HCT116 (cell line): ENCODE measurements around the gene PSPC1.

Source experiments
- CTCF ChIP-seq, 3 experiments: fragments of 200-600 bp in 1 of 3; sonication (generic) in 1 of 3; IDR thresholded peaks in 2 of 3; conservative IDR thresholded peaks in 1 of 3; 2 replicates each; pipeline ENCODE4 v1.5.1; 2012 to 2017; ENCODE audit warnings: low read depth in 2 of 3, low read length in 2 of 3, antibody characterized with exemption in 1 of 3, borderline replicate concordance in 1 of 3, control low read depth in 1 of 3, mild to moderate bottlenecking in 1 of 3, mixed read lengths in 1 of 3, mixed run types in 1 of 3, moderate library complexity in 1 of 3; ENCODE audit not compliant: insufficient read depth in 1 of 3
- EGR1 ChIP-seq: IDR thresholded peaks from 2 replicates; pipeline ENCODE4 v1.6.1; 2012; ENCODE audit warnings: low read depth
- EZH2 ChIP-seq: fragments of 200-600 bp; sonication (generic); IDR thresholded peaks from 2 replicates; pipeline ENCODE4 v1.6.1; 2017; ENCODE audit warnings: antibody characterized with exemption, mixed run types
- EZH2phosphoT487 ChIP-seq: fragments of 200-600 bp; IDR thresholded peaks from 2 replicates; pipeline ENCODE4 v1.6.1; 2018; ENCODE audit warnings: antibody characterized with exemption, borderline replicate concordance
- POLR2A ChIP-seq: IDR thresholded peaks from 2 replicates; pipeline ENCODE4 v1.7.0; 2011; ENCODE audit warnings: borderline replicate concordance; ENCODE audit not compliant: insufficient read depth, insufficient read length; ENCODE audit errors: extremely low read depth
- POLR2AphosphoS5 ChIP-seq: IDR thresholded peaks from 2 replicates; pipeline ENCODE4 v1.6.1; 2011; ENCODE audit warnings: mild to moderate bottlenecking, low read depth, low read length, moderate library complexity
- SIN3A ChIP-seq: IDR thresholded peaks from 2 replicates; pipeline ENCODE4 v1.6.1; 2012; ENCODE audit warnings: low read depth
- TCF7L2 ChIP-seq: IDR thresholded peaks from 2 replicates; pipeline ENCODE4 v1.7.0; 2011; ENCODE audit warnings: borderline replicate concordance, inconsistent platforms; ENCODE audit not compliant: insufficient read depth, insufficient read length; ENCODE audit errors: extremely low read depth
- YY1 ChIP-seq: IDR thresholded peaks from 2 replicates; pipeline ENCODE4 v1.6.1; 2011; ENCODE audit warnings: low read length, low read depth, moderate library complexity, mild to moderate bottlenecking; ENCODE audit not compliant: insufficient replicate concordance; ENCODE audit errors: extremely low read depth
- ZBTB33 ChIP-seq: IDR thresholded peaks from 2 replicates; pipeline ENCODE4 v1.6.1; 2011; ENCODE audit warnings: mild to moderate bottlenecking, low read length, moderate library complexity; ENCODE audit not compliant: insufficient replicate concordance; ENCODE audit errors: extremely low read depth

GRCh38 chr13:19766591-19766990 lies 16.2 kb downstream of the PSPC1 start:
- TF ChIP-seq POLR2AphosphoS5: no peak
- TF ChIP-seq CTCF (IDR thresholded peaks at IDR 0.05 in 2 of 3, conservative IDR thresholded peaks at IDR 0.05 in 1 of 3; ENCODE audit: borderline replicate concordance in 1 of 3, insufficient read depth in 1 of 3, low read depth in 2 of 3, low read length in 2 of 3): no peak
- no peak for TF ChIP-seq TCF7L2
- no peak for TF ChIP-seq ZBTB33
- no peak for TF ChIP-seq YY1
- no peak for TF ChIP-seq SIN3A
- TF ChIP-seq POLR2A: no peak
- no peak for TF ChIP-seq EZH2
- TF ChIP-seq EGR1: no peak
- TF ChIP-seq EZH2phosphoT487: no peak
